ENCODE data around the gene POC5.
A peak's percentile ranks its signal among the peaks of the same experiment; 100 is the strongest.

The POC5 gene

GRCh38 chr5:75668977-75669689 lies 48.1 kb downstream of the POC5 start:
- ATAC-seq, result peak; percentile 59
- TF ChIP-seq BACH2 (CRISPR knock-in tag; IDR thresholded peaks at IDR 0.05; ENCODE audit: borderline replicate concordance) (no peak), ZC3H10 (CRISPR knock-in tag; IDR thresholded peaks at IDR 0.05) (no peak), SNAI2 (CRISPR knock-in tag; IDR thresholded peaks at IDR 0.05) (peak; percentile 93), PPARA (CRISPR knock-in tag; IDR thresholded peaks at IDR 0.05; ENCODE audit: borderline replicate concordance) (no peak), ZFP30 (CRISPR knock-in tag; IDR thresholded peaks at IDR 0.05) (no peak)

- peak; percentile 23; the same call in 2 of the 3 replicates for ATAC-seq
- TF ChIP-seq RARB (CRISPR knock-in tag; IDR thresholded peaks at IDR 0.05) (no peak), SNAI2 (CRISPR knock-in tag; IDR thresholded peaks at IDR 0.05) (no peak), ZNF70 (CRISPR knock-in tag; IDR thresholded peaks at IDR 0.05) (no peak), ZFP30 (CRISPR knock-in tag; IDR thresholded peaks at IDR 0.05) (no peak), POU6F1 (CRISPR knock-in tag; IDR thresholded peaks at IDR 0.05; ENCODE audit: borderline replicate concordance, low read depth) (no peak), TSHZ2 (CRISPR knock-in tag; IDR thresholded peaks at IDR 0.05) (no peak), ZNF565 (CRISPR knock-in tag; conservative IDR thresholded peaks at IDR 0.05; ENCODE audit: low read depth) (no peak), OSR1 (CRISPR knock-in tag; IDR thresholded peaks at IDR 0.05) (no peak), TCF4 (CRISPR knock-in tag; IDR thresholded peaks at IDR 0.05; ENCODE audit: borderline replicate concordance) (no peak), PATZ1 (CRISPR knock-in tag; IDR thresholded peaks at IDR 0.05; ENCODE audit: borderline replicate concordance) (no peak), ZFP3 (CRISPR knock-in tag; IDR thresholded peaks at IDR 0.05) (no peak), ARNTL (CRISPR knock-in tag; IDR thresholded peaks at IDR 0.05; ENCODE audit: borderline replicate concordance, low read depth) (no peak)
These were observed 48.8 kb downstream of the POC5 start for GRCh38 chr5:75668445-75668844.

- ATAC-seq, result 0 out of 3 replicates have a peak, but pooled peaks have one; percentile 31
- TF ChIP-seq PATZ1 (CRISPR knock-in tag; IDR thresholded peaks at IDR 0.05; ENCODE audit: borderline replicate concordance) (no peak), SNAI2 (CRISPR knock-in tag; IDR thresholded peaks at IDR 0.05) (no peak), POU6F1 (CRISPR knock-in tag; IDR thresholded peaks at IDR 0.05; ENCODE audit: borderline replicate concordance, low read depth) (no peak), ZNF565 (CRISPR knock-in tag; conservative IDR thresholded peaks at IDR 0.05; ENCODE audit: low read depth) (no peak), GLIS3 (CRISPR knock-in tag; IDR thresholded peaks at IDR 0.05) (no peak), CSDC2 (CRISPR knock-in tag; IDR thresholded peaks at IDR 0.05) (no peak), RARB (CRISPR knock-in tag; IDR thresholded peaks at IDR 0.05) (no peak)
These were observed 49.7 kb downstream of the POC5 start for GRCh38 chr5:75667586-75667985.

All from SK-N-SH treated with all-trans-retinoic acid at 6 μM for 48 hours (cell line).